ENCODE measurements around the gene ACBD3.
A peak's percentile ranks its signal among the peaks of the same experiment; 100 is the strongest.

ACBD3 gene

DNA sequence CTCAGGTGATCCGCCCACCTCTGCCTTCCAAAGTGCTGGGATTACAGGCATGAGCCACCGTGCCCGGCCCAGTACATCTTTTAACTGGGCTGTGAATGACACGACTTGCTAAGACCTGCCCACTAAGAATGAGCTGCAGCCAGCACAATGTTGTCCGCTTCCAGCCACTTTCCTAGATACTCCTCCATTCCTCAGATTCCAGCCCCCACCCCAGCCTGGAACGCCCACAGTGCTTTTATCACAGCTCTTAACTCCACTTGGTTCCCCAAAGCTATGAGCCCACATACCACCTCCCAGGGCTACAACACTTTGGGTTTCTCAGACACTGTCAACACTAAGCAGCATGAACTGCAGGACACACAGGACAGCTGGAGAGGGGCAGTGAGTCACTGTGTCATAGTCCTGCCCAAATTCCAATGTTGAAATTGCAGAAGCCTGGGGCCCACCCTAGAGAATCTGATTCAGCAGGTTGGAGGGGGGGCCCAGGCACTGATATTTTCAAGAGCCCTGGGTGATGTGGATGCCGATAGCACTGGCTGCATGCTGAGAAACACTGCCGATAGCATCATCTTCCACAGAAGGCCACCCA is 58.0 kb downstream of the ACBD3 start:
- Mint-ChIP-seq H3K27ac (no peak overlapping the region), H3K36me3 (ENCODE audit: low read depth) (no peaks in the 10 kb centered on the region), H3K4me1 (peaks cover 51% of the 10 kb centered on the region), H3K27me3 (ENCODE audit: low read depth, poor library complexity) (peaks cover 9% of the 10 kb centered on the region), H3K4me3 (no peak overlapping the region), H3K9me3 (no peaks in the 10 kb centered on the region)
- DNase-seq, result no peak
- no peak for TF ChIP-seq CTCF (IDR thresholded peaks at IDR 0.05)

- Mint-ChIP-seq H3K4me1 (peaks cover 46% of the 10 kb centered on the region), H3K36me3 (ENCODE audit: low read depth) (no peaks in the 10 kb centered on the region)
Measured at GRCh38 chr1:226126824-226127569, 59.5 kb downstream of the ACBD3 start.

DNA sequence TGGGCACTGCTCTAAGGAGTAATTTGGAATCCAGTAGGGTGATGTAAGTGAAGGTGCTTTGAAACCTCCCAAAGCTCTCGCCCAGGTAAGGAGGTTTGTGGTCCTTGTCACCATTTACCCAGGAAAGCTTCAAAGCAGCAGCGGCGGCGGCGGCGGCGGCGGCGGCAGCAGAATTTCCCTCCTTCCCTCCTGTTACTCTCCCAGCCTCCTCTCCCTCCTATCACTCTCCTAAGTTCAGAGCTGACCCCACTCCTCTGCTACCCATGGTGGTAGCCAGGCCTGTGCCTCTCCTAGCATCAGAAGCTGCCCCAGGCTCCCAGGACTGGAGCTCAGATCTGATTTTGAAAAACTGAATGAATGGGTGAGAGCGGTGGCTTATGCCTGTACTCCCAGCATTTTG is 60.7 kb downstream of the ACBD3 start:
- TF ChIP-seq CTCF (IDR thresholded peaks at IDR 0.05), result no peak
- H3K27ac Mint-ChIP-seq, result no peak overlapping the region
- no peaks in the 10 kb centered on the region for H3K9me3 Mint-ChIP-seq
- peaks cover 3% of the 10 kb centered on the region for H3K27me3 Mint-ChIP-seq (ENCODE audit: low read depth, poor library complexity)
- peaks cover 50% of the 10 kb centered on the region for H3K4me1 Mint-ChIP-seq
- H3K36me3 Mint-ChIP-seq (ENCODE audit: low read depth), result no peaks in the 10 kb centered on the region
- H3K4me3 Mint-ChIP-seq, result no peak overlapping the region
- DNase-seq, result no peak

More at GRCh38 chr1:226126824-226127569, 59.5 kb downstream of the ACBD3 start:
- H3K27me3 Mint-ChIP-seq (ENCODE audit: low read depth, poor library complexity), result peaks cover 3% of the 10 kb centered on the region
- peak overlapping the region; percentile 35 for H3K27ac Mint-ChIP-seq
- peak overlapping the region; percentile 11 for H3K4me3 Mint-ChIP-seq
- DNase-seq, result no peak
- no peak for TF ChIP-seq CTCF (IDR thresholded peaks at IDR 0.05)
- no peaks in the 10 kb centered on the region for H3K9me3 Mint-ChIP-seq

- Mint-ChIP-seq H3K4me3 (peak overlapping the region; percentile 58), H3K36me3 (ENCODE audit: low read depth) (no peaks in the 10 kb centered on the region), H3K27ac (no peak overlapping the region), H3K27me3 (ENCODE audit: low read depth, poor library complexity) (peaks cover 7% of the 10 kb centered on the region), H3K4me1 (peaks cover 52% of the 10 kb centered on the region), H3K9me3 (no peaks in the 10 kb centered on the region)
- TF ChIP-seq CTCF (IDR thresholded peaks at IDR 0.05), result peak; percentile 96
- DNase-seq, result peak; percentile 95
Measured at GRCh38 chr1:226125097-226125630, 61.4 kb downstream of the ACBD3 start.

GRCh38 chr1:226123591-226124471 is 62.7 kb downstream of the ACBD3 start:
- H3K27me3 Mint-ChIP-seq (ENCODE audit: low read depth, poor library complexity), result peaks cover 7% of the 10 kb centered on the region
- peaks cover 59% of the 10 kb centered on the region for H3K4me1 Mint-ChIP-seq
- TF ChIP-seq CTCF (IDR thresholded peaks at IDR 0.05), result no peak
- H3K27ac Mint-ChIP-seq, result peak overlapping the region; percentile 35
- peak overlapping the region; percentile 89 for H3K4me3 Mint-ChIP-seq
- H3K9me3 Mint-ChIP-seq, result no peaks in the 10 kb centered on the region
- no peak for DNase-seq
- H3K36me3 Mint-ChIP-seq (ENCODE audit: low read depth), result no peaks in the 10 kb centered on the region
